Measurements from ENCODE around the gene METTL23.
"Not testable (repeated sequence)": the region's sequence is repeated elsewhere in the genome, so short reads cannot be mapped to it uniquely, and the experiment has no call there.

The METTL23 gene

GRCh38 chr17:76713765-76714164 is 12.9 kb upstream of the METTL23 start:
- DNase-seq (ENCODE audit: low read depth in 2 of 2) = no peak

GRCh38 chr17:76714336-76714735 is 12.3 kb upstream of the METTL23 start:
- no peak for DNase-seq (ENCODE audit: low read depth in 2 of 2)

- DNase-seq (ENCODE audit: low read depth in 2 of 2) = peak in 1 of 2 donors; percentile 58
These were observed 11.7 kb upstream of the METTL23 start for GRCh38 chr17:76714822-76715495.

GRCh38 chr17:76715496-76715830 is 11.2 kb upstream of the METTL23 start:
- DNase-seq (ENCODE audit: low read depth in 2 of 2) = no peak

- DNase-seq (ENCODE audit: low read depth in 2 of 2) = peak; percentile 70 to 71
These were observed 10.3 kb upstream of the METTL23 start for GRCh38 chr17:76716146-76716838.

GRCh38 chr17:76716839-76717215 is 9.8 kb upstream of the METTL23 start:
- no peak for DNase-seq (ENCODE audit: low read depth in 2 of 2)

- no peak for DNase-seq (ENCODE audit: low read depth in 2 of 2)
These were observed 8.1 kb upstream of the METTL23 start for GRCh38 chr17:76718516-76718915.

GRCh38 chr17:76720211-76720610 is 6.4 kb upstream of the METTL23 start:
- DNase-seq (ENCODE audit: low read depth in 2 of 2) = no peak

- DNase-seq (ENCODE audit: low read depth in 2 of 2) = no peak
These were observed 5.7 kb upstream of the METTL23 start for GRCh38 chr17:76720941-76721340.

GRCh38 chr17:76721463-76721862 is 5.2 kb upstream of the METTL23 start:
- no peak for DNase-seq (ENCODE audit: low read depth in 2 of 2)

GRCh38 chr17:76722279-76722678 is 4.4 kb upstream of the METTL23 start:
- DNase-seq (ENCODE audit: low read depth in 2 of 2) = no peak

- DNase-seq (ENCODE audit: low read depth in 2 of 2) = not testable (repeated sequence)
These were observed 3.7 kb upstream of the METTL23 start for GRCh38 chr17:76722977-76723376.

- DNase-seq (ENCODE audit: low read depth in 2 of 2) = no peak
These were observed 2.8 kb upstream of the METTL23 start for GRCh38 chr17:76723812-76724211.

GRCh38 chr17:76725580-76726230 is 934 bp upstream of the METTL23 start:
- peak; percentile 68 to 69 for DNase-seq (ENCODE audit: low read depth in 2 of 2)

GRCh38 chr17:76726231-76726775 is 336 bp upstream of the METTL23 start, which contains the start of gene JMJD6:
JMJD6 (minus strand) TSS chr17:76726606; CDS start chr17:76726475, 131 bp downstream.
- peak; percentile 93 to 94 for DNase-seq (ENCODE audit: low read depth in 2 of 2)

GRCh38 chr17:76727745-76728456 is 1.3 kb downstream of the METTL23 start:
- no peak for DNase-seq (ENCODE audit: low read depth in 2 of 2)

- DNase-seq (ENCODE audit: low read depth in 2 of 2) = not testable (repeated sequence)
These were observed 5.4 kb downstream of the METTL23 start for GRCh38 chr17:76731800-76732733.

GRCh38 chr17:76732734-76733617 is 6.3 kb downstream of the METTL23 start:
- no peak for DNase-seq (ENCODE audit: low read depth in 2 of 2)

GRCh38 chr17:76733618-76733957 is 6.9 kb downstream of the METTL23 start:
- DNase-seq (ENCODE audit: low read depth in 2 of 2) = no peak
